ENCODE measurements around the gene TSPAN14.

TSPAN14 gene

DNA sequence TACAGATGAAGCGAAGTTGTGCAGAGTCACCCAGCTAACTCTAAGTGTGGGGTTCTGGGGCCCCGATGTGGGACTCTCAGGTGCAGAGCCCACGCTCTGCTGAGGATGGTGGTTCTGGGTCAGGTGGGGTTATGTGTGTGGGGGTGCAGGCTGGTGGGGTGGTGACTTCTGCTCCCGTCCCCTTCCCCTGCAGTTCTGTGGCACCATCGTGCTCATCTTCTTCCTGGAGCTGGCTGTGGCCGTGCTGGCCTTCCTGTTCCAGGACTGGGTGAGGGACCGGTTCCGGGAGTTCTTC, 54.9 kb downstream of the TSPAN14 start:
- no peak for DNase-seq

DNA sequence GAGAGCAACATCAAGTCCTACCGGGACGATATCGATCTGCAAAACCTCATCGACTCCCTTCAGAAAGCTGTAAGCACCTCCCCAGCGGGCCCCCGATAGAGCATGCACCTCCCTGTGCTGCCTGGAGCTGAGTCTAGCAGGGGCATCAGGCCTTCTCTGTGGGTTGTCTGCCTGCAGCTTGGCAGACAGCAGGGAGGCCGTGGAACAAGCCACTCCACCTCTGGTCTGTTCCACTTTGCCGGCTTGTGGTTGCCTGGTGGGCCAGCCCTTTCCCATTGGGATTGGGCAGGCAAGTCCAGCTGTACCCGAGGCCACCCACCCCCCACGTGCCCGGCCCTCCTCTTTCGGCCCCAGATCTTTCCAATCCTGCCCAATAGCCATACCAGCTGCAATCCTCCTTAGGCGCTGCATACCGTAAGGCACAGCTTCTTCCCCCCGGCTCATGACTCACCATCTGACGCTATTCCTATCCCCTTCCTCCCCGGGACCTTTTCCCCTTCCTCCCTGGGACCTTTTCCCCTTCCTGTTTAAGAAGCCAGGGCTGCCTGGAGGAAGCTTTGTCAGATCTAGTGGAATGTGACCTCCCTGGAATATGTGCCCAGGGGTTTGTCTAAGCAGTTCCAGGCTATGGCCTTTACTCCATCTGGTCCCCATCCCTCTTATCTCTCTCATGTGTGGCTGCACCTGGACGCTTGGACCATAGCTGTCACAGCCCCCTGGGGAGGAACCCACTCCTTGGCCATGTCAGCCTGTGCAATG, 55.5 kb downstream of the TSPAN14 start:
- DNase-seq: no peak

DNA sequence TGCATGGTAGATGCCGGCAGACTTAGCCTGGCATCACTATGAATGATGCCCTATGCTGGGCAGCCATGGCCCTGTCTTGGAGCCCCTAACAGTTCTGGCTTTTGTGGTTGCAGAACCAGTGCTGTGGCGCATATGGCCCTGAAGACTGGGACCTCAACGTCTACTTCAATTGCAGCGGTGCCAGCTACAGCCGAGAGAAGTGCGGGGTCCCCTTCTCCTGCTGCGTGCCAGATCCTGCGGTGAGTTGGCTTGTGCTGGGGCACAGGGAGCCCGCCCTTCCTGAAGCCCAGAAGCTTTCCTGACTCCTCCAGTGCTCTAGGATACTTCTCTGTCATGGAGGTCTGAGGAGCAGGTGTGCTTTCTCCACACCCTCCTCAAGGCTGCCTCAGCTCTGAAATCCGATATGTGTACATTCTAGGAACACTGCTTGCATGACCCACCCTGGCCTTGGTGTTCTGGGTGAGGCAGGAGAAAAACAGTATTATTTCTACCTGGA, 58.0 kb downstream of the TSPAN14 start:
- DNase-seq: no peak

DNA sequence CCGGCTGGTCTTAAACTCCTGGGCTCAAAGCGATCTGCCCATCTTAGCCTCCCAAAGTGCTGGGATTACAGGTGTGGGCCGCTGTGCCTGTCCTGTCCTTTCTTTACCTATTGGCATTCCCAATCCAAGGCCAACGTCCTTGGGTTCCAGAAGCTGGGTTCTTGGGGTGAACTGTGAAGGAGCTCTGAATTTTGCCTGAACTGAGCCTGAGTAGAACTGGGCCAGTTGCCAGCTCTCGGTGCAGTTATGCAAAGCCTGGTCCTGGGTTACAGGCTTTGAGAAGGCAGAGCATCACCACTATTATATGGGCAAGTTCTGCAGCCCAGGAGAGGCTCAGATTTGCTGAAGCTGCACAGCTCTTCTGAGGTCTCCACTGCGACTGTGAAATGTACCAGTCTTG, 59.0 kb downstream of the TSPAN14 start:
- no peak for DNase-seq

DNA sequence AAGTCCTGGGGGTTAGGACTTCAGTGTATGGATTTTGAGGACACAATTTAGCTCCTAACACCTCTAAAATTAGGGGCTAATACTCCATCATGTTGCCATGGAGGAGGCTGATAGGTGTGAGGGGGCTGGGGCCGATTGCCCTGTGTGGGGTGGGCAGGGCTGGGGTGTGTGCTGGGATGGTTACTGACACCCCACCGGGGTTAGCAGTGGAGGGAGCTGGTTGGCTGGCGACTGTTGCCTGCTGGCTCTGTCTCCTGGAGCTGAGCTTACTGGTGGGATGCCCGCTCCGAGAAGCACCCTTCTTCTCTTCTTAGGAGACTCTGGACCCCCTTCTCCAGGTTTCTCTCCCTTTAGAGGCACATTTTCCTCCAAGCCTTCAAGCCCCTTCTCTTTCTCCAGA, 61.4 kb downstream of the TSPAN14 start:
- no peak for DNase-seq

DNA sequence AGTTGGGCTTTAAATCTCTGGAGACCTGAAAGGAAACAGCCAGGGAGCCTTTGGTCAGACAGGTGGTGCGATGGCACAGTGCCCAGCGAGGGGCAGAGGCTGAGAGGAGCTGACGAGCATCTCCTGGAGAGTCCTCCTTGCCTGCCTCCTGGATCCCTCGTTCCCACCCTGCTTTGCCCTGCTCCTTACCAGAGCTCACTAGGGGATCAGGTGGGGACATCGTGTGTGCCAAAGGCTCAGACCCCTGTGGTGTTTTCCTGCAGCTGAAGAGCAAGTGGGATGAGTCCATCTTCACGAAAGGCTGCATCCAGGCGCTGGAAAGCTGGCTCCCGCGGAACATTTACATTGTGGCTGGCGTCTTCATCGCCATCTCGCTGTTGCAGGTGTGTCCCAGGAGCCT, 61.8 kb downstream of the TSPAN14 start:
- no peak for DNase-seq

DNA sequence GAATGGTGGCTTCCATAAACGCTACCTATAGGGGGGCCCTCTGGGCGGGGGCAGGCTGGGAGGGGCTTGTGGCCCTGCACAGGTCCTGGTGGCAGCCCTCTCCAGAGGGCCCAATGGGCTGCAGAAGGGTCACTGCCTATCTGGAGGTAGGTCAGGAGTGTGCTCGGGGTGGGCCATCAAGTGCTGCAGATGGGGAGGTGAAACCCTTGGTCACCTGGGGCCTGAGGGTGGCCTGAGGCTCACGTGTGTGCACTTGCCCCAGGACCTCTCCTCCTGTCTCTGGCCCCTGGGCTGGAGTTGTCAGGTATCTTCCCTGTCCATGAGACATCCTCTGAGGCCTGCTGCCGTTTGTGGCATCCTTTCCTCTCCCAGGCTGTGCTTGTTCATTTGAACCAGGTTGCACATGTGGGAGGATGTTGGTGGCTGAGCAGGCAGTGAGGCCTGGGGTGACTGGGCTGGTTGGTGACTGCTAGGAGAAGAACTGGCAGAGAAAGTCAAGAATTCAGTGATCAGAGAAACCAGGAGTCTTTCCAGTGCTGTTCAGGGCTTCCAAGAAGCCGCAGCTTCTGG, 62.5 kb downstream of the TSPAN14 start:
- no peak for DNase-seq

DNA sequence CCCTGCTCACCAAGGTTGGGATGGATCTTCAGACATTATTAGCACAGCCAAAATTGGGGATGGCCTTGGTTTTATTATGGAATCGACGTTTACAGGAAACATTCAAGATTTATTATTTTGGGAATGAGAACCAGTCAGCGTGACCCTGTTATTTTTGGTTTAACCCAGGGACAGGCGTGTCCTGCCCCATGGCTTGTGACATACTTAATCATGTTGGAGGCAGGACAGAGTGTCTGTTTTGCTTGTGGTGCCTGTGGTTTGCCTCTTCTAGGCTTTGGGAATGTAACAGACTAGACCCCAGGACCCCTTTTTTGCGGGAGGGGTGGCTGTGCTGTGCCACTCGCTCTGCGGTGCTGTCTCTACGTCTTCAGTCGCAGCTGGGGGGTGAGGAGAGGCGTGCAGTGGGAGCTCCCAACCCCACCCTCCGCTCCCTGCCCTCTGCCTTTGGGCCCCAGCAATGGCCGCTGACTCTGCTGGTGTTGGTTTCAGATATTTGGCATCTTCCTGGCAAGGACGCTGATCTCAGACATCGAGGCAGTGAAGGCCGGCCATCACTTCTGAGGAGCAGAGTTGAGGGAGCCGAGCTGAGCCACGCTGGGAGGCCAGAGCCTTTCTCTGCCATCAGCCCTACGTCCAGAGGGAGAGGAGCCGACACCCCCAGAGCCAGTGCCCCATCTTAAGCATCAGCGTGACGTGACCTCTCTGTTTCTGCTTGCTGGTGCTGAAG, 63.5 kb downstream of the TSPAN14 start:
- no peak for DNase-seq

DNA sequence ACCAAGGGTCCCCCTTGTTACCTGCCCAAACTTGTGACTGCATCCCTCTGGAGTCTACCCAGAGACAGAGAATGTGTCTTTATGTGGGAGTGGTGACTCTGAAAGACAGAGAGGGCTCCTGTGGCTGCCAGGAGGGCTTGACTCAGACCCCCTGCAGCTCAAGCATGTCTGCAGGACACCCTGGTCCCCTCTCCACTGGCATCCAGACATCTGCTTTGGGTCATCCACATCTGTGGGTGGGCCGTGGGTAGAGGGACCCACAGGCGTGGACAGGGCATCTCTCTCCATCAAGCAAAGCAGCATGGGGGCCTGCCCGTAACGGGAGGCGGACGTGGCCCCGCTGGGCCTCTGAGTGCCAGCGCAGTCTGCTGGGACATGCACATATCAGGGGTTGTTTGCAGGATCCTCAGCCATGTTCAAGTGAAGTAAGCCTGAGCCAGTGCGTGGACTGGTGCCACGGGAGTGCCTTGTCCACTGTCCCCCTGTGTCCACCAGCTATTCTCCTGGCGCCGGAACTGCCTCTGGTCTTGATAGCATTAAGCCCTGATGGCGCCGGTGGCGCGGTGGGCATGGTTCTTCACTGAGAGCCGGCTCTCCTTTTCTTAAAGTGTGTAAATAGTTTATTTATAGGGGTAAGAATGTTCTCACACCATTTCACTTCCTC, 64.2 kb downstream of the TSPAN14 start:
- no peak for DNase-seq

DNA sequence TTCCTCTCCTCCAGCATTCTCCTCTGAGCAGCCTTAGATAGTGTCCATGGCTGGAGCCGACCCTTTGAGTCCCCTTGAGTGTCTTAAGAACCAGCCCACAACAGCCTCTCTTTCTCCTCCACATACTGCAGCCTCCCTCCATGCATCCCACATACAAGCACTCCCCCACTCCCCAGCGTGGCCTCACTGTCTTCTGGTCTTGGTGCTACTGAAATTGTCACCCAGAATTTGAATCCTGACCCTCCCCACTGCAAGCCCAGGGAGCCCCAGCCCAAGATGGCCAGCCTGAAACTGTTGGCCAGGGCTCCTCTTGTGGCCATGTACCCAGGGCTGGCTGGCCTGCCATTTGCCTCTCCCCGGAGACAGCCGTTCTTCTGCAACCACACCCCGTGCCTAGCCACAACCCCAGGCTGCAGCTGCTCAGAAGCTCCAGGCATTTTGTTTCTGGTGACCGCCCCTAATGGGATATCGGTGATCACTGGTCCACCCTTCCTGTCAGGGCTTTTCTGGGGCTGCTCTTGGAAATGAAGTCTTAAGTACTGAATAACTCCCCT, 64.8 kb downstream of the TSPAN14 start:
- DNase-seq: no peak

DNA sequence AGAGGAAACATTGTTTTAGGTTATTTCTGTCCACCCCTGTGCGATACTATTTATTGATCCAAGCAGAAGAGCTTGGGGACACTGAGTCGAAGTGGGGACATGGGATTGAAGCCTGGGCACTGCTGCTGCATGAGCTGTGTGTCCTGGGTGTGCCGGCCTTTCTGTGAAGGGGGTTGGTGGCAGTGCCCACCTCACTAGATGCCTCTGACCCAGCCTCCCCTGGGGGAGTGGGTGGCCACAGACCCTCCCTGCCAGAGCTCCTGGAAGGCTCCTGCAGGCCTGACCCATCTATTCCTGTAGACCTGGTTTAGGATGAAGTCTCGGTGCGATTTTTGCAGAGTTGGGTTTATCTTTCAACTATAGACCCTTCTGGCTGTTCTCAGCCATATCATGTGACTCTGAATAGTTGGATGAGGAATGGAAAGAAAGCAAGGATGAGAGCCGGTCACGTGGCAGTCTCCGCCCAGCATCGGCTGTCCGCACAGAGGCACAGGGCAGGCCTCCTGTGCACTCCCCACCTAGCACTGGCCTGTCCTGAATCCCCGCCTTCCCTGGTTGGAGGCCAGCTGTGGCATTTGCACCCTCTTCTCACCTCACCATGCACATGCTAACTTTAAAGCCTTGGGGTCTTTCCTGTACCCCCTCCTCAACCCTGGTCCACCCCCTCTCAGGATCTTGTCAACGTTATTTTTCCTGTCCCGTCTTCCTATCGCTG, 66.0 kb downstream of the TSPAN14 start:
- no peak for DNase-seq

DNA sequence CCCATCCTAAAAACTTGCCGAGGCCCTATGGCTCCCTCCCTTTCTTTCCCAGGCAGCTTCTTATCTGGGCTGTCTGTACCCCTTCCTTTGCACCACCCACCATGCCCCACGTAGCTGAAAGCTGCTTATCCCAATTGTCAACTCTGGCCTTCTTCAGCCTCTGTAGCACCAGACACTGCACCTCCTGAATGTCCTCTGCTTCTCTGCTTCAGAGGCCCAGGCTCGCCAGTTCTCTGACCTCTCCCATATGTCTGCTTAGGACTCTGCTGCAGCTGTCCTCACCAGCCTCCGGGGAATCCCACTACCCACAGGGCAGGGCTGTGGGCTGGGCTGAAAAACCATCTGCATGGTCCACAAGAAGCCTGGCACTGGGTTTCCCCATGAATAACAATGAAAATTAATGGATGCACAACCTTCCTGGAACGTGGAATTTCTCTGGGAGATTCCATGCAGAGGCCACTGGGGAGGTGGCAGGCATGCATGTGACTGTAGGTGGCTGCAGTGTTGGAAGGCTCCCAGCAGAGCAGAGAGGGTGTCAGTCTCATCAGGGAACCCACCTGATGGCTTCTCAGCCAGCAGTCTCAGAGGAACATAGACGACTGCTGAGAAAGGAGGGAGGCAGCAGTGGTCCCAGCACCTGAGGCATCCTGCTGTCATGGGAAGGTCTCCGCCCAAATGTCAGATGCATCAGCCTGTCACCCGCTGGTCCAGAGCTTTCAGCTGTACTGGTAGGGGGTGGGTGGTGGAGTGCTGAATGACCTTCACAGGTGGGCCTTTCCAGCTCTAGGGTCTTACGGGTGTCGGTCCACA, 66.8 kb downstream of the TSPAN14 start:
- DNase-seq: no peak

DNA sequence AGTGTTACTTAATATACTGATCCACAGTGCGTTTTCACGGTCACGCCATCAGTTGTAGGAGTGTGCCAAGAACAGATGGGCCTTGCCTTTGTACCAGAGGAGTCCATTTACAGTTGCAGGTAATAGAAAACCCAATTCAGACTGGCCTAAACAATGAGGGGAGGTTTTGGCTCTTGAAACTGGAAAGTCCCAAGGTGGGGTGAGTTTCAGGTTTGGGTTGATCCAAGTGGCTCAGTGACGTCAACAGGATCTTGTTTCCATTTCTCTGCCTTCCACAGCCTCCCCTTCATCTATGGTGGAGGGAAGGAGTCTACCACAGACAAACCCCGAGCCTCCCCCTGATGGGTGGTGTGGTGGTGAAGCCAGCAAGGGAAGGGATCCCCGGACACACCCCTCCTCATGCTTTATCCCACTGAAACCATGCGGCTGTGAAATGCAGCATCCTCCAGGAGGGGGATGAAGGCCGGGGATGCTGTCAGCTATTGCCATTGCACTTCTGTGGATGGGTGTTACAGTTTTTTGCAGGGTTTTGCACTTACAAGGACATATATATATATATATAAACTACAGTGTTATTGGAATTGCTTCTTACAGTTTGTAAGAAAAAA, 68.8 kb downstream of the TSPAN14 start:
- DNase-seq: no peak

DNA sequence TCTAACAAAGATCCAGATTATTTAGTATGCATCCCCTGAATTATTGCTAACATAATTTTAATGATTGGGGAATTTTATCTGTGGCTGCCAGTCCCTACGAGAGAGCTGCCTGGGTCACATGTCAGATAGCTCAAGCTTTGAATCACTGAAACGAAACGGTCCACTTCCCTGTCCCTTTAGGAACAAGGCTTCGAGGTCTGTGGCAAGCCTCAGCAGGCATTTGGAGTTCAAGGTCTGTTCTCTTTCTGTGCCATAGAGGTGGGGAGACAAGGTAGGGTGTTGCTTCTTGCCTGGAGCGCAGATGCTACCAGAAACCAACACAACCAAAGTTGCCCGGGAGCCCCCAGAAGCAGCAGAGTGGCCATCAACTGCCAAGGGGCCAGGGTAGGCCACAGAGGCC, 69.7 kb downstream of the TSPAN14 start:
- DNase-seq: no peak

DNA sequence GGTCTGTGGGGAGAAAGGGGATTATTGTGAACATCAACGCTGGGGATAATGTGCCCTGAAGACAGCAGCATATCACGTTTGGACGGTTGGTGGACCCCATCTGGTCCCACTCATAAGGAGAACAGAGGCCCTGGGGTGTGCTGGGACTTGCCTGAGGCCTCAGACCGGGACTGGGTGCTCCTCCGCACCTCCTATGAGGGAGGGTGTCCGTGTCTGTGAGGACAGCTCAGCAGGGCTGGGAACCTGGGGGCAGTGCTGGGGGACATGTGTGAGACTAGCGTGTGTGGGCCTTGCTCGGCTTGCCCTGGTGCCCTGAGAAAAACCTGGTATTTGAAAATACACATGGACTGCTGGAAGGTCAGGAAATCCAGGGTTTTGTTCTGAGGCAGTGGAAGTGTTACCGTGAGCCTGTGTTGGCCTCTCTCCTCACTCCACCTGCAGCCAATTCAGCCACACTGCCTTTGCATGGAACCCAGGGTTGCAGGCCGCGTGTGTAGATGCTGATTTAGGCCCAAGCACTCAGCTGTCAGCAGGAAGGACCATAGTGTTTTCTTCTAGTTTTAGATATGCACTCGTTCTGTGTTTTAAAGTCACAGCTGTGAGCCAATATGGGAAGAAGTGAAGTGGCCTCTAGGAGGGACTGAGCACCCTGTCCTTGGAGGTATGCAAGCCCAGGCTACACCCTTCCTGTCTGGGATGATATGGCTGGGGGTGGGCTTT, 70.2 kb downstream of the TSPAN14 start:
- DNase-seq: no peak

DNA sequence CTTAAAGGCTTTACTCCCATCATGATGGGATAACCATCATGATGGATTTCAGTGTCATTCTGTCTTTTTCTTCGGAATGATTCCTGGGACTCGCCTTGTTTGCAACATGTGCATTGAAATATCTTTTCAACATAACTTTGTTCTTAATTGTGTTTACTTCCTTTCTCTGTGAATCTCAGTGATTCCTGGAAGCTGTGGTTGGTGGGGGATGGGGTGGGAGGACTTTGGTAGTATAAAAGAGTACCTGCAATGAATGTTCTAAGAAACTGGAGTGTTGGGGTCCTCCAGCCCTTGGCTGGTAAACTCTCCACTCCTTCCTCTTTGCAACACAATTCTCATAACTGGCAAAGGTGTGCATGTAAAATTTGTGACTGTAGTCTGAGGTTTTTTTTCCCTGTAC, 72.1 kb downstream of the TSPAN14 start:
- DNase-seq: no peak

DNA sequence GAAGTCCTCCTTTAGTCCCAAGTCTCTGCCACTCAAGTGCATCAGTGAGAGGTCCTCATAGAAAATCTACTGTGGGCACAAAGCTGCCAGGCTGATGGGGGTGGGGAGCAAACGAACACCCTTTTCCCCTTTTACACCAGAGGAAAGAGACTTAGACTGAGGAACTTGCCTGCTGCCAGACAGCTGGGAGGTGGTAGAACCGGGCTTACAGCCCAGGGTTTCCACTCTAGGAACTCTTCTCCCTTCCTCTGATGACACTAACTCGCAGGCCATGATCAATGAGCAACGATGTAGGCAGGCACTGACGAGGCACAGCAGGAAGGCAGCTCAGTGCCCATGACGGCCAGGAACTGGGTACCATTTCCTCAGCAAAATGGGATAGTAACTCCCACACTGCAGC, 72.6 kb downstream of the TSPAN14 start:
- no peak for DNase-seq

DNA sequence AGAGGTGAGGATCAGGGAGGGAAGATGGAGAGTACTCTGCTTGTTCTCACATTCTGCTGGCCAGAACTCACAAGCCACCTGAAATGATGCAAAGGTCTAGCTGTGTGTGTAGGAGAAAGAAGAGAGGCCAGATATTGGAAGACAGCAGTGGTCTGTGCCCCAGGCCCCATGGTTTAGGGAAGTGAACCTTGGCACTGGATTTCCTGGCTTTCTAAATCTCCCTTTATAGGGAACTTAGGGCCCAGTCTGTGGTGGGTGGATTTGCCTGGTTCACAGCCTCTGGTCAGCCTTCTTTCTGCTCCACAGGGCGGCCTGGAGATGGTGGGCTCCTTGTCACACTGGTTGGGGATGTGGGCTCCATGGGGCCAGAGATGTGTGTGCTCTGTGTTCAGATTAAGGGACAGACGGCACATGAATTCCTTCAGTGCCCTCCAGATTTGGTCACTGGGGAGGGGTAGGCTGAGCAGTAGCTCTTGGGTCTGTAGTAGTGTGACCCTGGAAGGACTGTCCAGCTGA, 74.1 kb downstream of the TSPAN14 start:
- DNase-seq: no peak

DNA sequence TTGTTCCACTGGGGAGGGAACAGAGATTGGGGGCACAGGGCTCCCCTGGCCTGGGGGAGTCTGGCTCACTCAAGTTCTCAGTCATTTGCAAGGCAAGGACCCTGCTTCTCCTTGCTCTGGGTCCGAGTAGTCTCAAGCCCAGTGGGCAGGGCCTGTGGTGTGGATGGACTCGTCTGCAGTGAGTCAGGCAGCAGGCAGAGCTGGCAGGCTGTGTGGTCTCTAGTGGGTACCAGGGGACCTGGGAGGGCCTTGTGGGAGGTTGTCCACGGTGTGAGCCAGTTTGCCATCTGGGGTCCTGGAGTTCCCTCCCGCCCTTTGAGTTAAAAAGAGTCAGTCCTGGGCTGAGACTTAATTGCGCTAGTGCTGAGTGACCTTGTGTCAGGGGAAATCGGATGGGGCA, 74.8 kb downstream of the TSPAN14 start:
- DNase-seq: no peak

DNA sequence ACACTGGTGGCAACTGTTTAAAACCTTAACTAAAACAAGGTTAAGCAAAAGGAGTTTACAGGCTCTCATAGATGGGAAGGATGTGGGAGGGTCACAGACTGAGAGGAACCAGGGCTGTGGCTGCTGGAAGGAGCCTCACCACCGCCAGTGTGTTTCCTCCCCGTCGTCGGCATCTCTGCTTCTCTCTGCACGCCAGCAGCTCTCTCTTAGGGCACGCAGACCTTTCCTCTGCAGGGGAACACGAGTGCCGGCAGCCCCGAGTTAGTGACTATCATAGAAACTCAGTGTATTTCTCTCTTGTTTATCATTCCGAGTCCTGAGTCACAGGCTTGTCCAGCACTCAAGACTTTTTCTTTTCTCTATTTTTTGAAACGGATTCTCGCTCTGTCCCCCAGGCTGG, 75.5 kb downstream of the TSPAN14 start:
- no peak for DNase-seq

DNA sequence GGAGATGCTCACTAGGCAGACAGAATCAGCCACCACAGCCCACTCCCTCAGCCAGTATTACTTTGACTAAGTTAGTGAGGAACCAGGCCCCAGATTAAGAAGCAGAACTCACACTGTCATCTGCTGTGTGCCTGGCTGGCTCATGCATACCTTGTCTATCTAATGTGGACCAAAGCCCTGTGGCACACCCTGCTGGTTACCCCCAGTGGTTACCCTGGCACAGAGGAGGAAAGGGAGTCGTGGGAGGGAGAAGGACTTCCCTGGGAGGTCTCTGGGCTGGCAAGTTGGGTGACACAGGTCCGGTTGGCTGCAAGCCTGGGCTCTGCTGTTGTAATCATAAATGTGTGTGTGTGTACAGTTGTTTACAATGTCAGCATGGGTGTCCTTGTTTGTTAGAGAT, 76.1 kb downstream of the TSPAN14 start:
- DNase-seq: no peak

Measured in SHP77 (cell line).